SK-N-SH (cell line): Measurements from ENCODE around the gene OPTC.

Experiments
- ELF1 ChIP-seq: IDR thresholded peaks from 2 replicates; pipeline ENCODE4 v1.4.0; 2012
- EZH2phosphoT487 ChIP-seq: fragments of 200-600 bp; sonication (generic); IDR thresholded peaks from 2 replicates; pipeline ENCODE4 v1.6.1; 2017; ENCODE audit warnings: low read depth, mixed run types, mild to moderate bottlenecking, antibody characterized with exemption, moderate library complexity, borderline replicate concordance
- JUND ChIP-seq: IDR thresholded peaks from 2 replicates; pipeline ENCODE4 v1.4.0; 2012
- RAD21 ChIP-seq: IDR thresholded peaks from 2 replicates; pipeline ENCODE4 v1.6.1; 2012; ENCODE audit warnings: mild to moderate bottlenecking, low read length
- REST ChIP-seq: IDR thresholded peaks from 2 replicates; pipeline ENCODE4 v1.6.1; 2012; ENCODE audit warnings: mild to moderate bottlenecking, low read depth, low read length, moderate library complexity
- YY1 ChIP-seq: IDR thresholded peaks from 2 replicates; pipeline ENCODE4 v1.4.0; 2012; ENCODE audit warnings: low read depth, mild to moderate bottlenecking
- TF ChIP-seq, protein P1 (sequence below): fragments of 200-600 bp; sonication (generic); IDR thresholded peaks from 2 replicates; pipeline ENCODE4 v1.6.1; 2017; ENCODE audit warnings: antibody characterized with exemption, mild to moderate bottlenecking, moderate library complexity
- TF ChIP-seq, protein P2 (sequence below): fragments of 150-350 bp; IDR thresholded peaks from 2 replicates; pipeline ENCODE4 v1.6.1; 2016; ENCODE audit warnings: mild to moderate bottlenecking, low read depth, low read length
- TF ChIP-seq, protein P3 (sequence below): fragments of 150-350 bp; IDR thresholded peaks from 2 replicates; pipeline ENCODE4 v1.6.1; 2017; ENCODE audit warnings: antibody characterized with exemption, low read length, low read depth, borderline replicate concordance

GRCh38 chr1:203555511-203556046 lies 61.6 kb downstream of the OPTC start:
- no peak for TF ChIP-seq EZH2phosphoT487
- TF ChIP-seq, protein P1, sequence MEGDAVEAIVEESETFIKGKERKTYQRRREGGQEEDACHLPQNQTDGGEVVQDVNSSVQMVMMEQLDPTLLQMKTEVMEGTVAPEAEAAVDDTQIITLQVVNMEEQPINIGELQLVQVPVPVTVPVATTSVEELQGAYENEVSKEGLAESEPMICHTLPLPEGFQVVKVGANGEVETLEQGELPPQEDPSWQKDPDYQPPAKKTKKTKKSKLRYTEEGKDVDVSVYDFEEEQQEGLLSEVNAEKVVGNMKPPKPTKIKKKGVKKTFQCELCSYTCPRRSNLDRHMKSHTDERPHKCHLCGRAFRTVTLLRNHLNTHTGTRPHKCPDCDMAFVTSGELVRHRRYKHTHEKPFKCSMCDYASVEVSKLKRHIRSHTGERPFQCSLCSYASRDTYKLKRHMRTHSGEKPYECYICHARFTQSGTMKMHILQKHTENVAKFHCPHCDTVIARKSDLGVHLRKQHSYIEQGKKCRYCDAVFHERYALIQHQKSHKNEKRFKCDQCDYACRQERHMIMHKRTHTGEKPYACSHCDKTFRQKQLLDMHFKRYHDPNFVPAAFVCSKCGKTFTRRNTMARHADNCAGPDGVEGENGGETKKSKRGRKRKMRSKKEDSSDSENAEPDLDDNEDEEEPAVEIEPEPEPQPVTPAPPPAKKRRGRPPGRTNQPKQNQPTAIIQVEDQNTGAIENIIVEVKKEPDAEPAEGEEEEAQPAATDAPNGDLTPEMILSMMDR = no peak
- TF ChIP-seq JUND = no peak
- no peak for TF ChIP-seq RAD21
- TF ChIP-seq, protein P2, sequence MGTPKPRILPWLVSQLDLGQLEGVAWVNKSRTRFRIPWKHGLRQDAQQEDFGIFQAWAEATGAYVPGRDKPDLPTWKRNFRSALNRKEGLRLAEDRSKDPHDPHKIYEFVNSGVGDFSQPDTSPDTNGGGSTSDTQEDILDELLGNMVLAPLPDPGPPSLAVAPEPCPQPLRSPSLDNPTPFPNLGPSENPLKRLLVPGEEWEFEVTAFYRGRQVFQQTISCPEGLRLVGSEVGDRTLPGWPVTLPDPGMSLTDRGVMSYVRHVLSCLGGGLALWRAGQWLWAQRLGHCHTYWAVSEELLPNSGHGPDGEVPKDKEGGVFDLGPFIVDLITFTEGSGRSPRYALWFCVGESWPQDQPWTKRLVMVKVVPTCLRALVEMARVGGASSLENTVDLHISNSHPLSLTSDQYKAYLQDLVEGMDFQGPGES = no peak
- no peak for TF ChIP-seq ELF1
- no peak for TF ChIP-seq REST
- no peak for TF ChIP-seq YY1
- TF ChIP-seq, protein P3, sequence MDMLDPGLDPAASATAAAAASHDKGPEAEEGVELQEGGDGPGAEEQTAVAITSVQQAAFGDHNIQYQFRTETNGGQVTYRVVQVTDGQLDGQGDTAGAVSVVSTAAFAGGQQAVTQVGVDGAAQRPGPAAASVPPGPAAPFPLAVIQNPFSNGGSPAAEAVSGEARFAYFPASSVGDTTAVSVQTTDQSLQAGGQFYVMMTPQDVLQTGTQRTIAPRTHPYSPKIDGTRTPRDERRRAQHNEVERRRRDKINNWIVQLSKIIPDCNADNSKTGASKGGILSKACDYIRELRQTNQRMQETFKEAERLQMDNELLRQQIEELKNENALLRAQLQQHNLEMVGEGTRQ = no peak
